Hepatocyte (in vitro differentiated cells): ENCODE results near the gene XYLT1. TPM values are rescaled to one million over a fixed set of nuclear protein-coding genes. Genes with fewer than 3 reads are reported as not detected.
"Not testable (repeated sequence)": the region's sequence is repeated elsewhere in the genome, so short reads cannot be mapped to it uniquely, and the experiment has no call there.

Source experiments
- DNase-seq: peaks from one replicate; pipeline ENCODE4 v3.0.0-alpha.2; 2016; ENCODE audit warnings: low spot score
- H2AFZ ChIP-seq: fragments of 200-600 bp; sonication (generic); 2 replicates; pipeline ENCODE4 v1.6.0; 2016; ENCODE audit warnings: antibody characterized with exemption, mild to moderate bottlenecking
- H3K27ac ChIP-seq: fragments of 200-600 bp; sonication (generic); 2 replicates; pipeline ENCODE4 v1.5.1; 2016; ENCODE audit warnings: mild to moderate bottlenecking
- H3K27me3 ChIP-seq: fragments of 200-600 bp; sonication (generic); 2 replicates; pipeline ENCODE4 v1.6.1; 2016
- H3K36me3 ChIP-seq: fragments of 200-600 bp; sonication (generic); replicated peaks from 2 replicates; pipeline ENCODE4 v1.5.1; 2016; ENCODE audit warnings: low read depth; ENCODE audit not compliant: insufficient read depth
- H3K4me1 ChIP-seq: fragments of 200-600 bp; sonication (generic); 2 replicates; pipeline ENCODE4 v1.5.1; 2016; ENCODE audit warnings: mild to moderate bottlenecking, moderate library complexity; ENCODE audit not compliant: insufficient read depth
- H3K4me2 ChIP-seq: fragments of 200-600 bp; sonication (generic); 2 replicates; pipeline ENCODE4 v1.6.0; 2016
- H3K4me3 ChIP-seq: fragments of 200-600 bp; sonication (generic); 2 replicates; pipeline ENCODE4 v1.5.1; 2016; ENCODE audit warnings: mild to moderate bottlenecking
- H3K79me2 ChIP-seq: fragments of 200-600 bp; sonication (generic); 2 replicates; pipeline ENCODE4 v1.6.0; 2017; ENCODE audit warnings: mild to moderate bottlenecking
- H3K9me2 ChIP-seq: fragments of 200-600 bp; sonication (generic); replicated peaks from 2 replicates; pipeline ENCODE4 v1.6.0; 2017; ENCODE audit warnings: mild to moderate bottlenecking; ENCODE audit not compliant: insufficient read depth
- H3K9me3 ChIP-seq: fragments of 200-600 bp; sonication (generic); 2 replicates; pipeline ENCODE4 v1.5.1; 2016; ENCODE audit warnings: low read depth, mild to moderate bottlenecking
- H4K20me1 ChIP-seq: fragments of 200-600 bp; sonication (generic); 2 replicates; pipeline ENCODE4 v1.6.0; 2016; ENCODE audit warnings: mild to moderate bottlenecking; ENCODE audit not compliant: insufficient read depth, poor library complexity, severe bottlenecking
- CTCF ChIP-seq: fragments of 200-600 bp; sonication (generic); IDR thresholded peaks from 2 replicates; pipeline ENCODE4 v1.5.1; 2016; ENCODE audit warnings: antibody characterized with exemption, mild to moderate bottlenecking; ENCODE audit not compliant: poor library complexity
- EZH2 ChIP-seq: fragments of 200-600 bp; sonication (generic); IDR thresholded peaks from 2 replicates; pipeline ENCODE4 v1.6.1; 2016; ENCODE audit warnings: antibody characterized with exemption, mild to moderate bottlenecking, borderline replicate concordance
- EZH2phosphoT487 ChIP-seq: fragments of 200-600 bp; sonication (generic); IDR thresholded peaks from one replicate; pipeline ENCODE4 v1.6.1; 2018; ENCODE audit warnings: antibody characterized with exemption, mild to moderate bottlenecking, low read depth, moderate library complexity; ENCODE audit not compliant: unreplicated experiment, severe bottlenecking
- WGBS: methylation state at CpG from one replicate; pipeline ENCODE4 v1.1.6; 2016; ENCODE audit warnings: low lambda C conversion rate; ENCODE audit errors: missing lambda C conversion rate; 5-methylcytosine and 5-hydroxymethylcytosine counted together
- polyA plus RNA-seq: library from polyadenylated mRNA; unstranded; fragments of >200 nt; fragmentation: Nextera tagmentation; extraction: Ambion mirVana; gene quantifications from 2 replicates; pipeline ENCODE4 v1.2.1, GENCODE V29; 2016
- total RNA-seq: library from RNA; depleted of rRNA; stranded (reverse); fragments of >200 nt; gene quantifications from 2 replicates; pipeline ENCODE4 v1.2.3, GENCODE V29; 2014

Gene XYLT1
- total and polyA plus RNA-seq, 2 experiments from 2014 or later, result 6.9 to 13.7 TPM

- Histone ChIP-seq H4K20me1 (peaks cover 4% of the 10 kb centered on the region), H3K4me2 (no peak overlapping the region), H3K4me1 (no peaks in the 10 kb centered on the region), H3K27me3 (no peaks in the 10 kb centered on the region), H3K27ac (no peak overlapping the region), H3K79me2 (no peaks in the 10 kb centered on the region), H2AFZ (no peak overlapping the region), H3K4me3 (no peak overlapping the region), H3K9me3 (no peaks in the 10 kb centered on the region), H3K36me3 (no peaks in the 10 kb centered on the region), H3K9me2 (no peaks in the 10 kb centered on the region)
- WGBS, result 92% methylated on average over 8 of the region's 8 CpGs
- no peak for DNase-seq
- no peak for TF ChIP-seq EZH2
- no peak for TF ChIP-seq CTCF
- TF ChIP-seq EZH2phosphoT487, result no peak
Observed at GRCh38 chr16:17336530-17336900, 134.2 kb downstream of the XYLT1 start.

GRCh38 chr16:17335826-17336529, 134.8 kb downstream of the XYLT1 start:
- Histone ChIP-seq H4K20me1 (peaks cover 2% of the 10 kb centered on the region), H3K4me1 (no peaks in the 10 kb centered on the region), H3K4me2 (no peak overlapping the region), H3K79me2 (no peaks in the 10 kb centered on the region), H3K36me3 (no peaks in the 10 kb centered on the region), H3K9me3 (no peaks in the 10 kb centered on the region), H3K27me3 (no peaks in the 10 kb centered on the region), H3K9me2 (no peaks in the 10 kb centered on the region), H3K27ac (no peak overlapping the region), H2AFZ (no peak overlapping the region), H3K4me3 (no peak overlapping the region)
- WGBS, result 74% methylated on average over 11 of the region's 11 CpGs
- no peak for DNase-seq
- TF ChIP-seq EZH2phosphoT487, result no peak
- no peak for TF ChIP-seq CTCF
- no peak for TF ChIP-seq EZH2

- H3K79me2 ChIP-seq, H3K4me2 ChIP-seq, H4K20me1 ChIP-seq, H3K27ac ChIP-seq, H2AFZ ChIP-seq, H3K4me3 ChIP-seq, H3K9me3 ChIP-seq, H3K4me1 ChIP-seq, H3K27me3 ChIP-seq, H3K36me3 ChIP-seq, DNase-seq, H3K9me2 ChIP-seq: not testable (repeated sequence)
- 83% methylated on average over 10 of the region's 10 CpGs for WGBS
Observed at GRCh38 chr16:17335406-17335805, 135.4 kb downstream of the XYLT1 start.

GRCh38 chr16:17334096-17334495, 136.7 kb downstream of the XYLT1 start:
- 72% methylated on average over 5 of the region's 5 CpGs for WGBS
- Histone ChIP-seq H3K9me2 (no peaks in the 10 kb centered on the region), H3K4me1 (peaks cover 8% of the 10 kb centered on the region), H3K4me2 (no peak overlapping the region), H3K36me3 (no peaks in the 10 kb centered on the region), H2AFZ (no peak overlapping the region), H4K20me1 (no peaks in the 10 kb centered on the region), H3K27me3 (no peaks in the 10 kb centered on the region), H3K27ac (no peak overlapping the region), H3K79me2 (no peaks in the 10 kb centered on the region), H3K9me3 (no peaks in the 10 kb centered on the region), H3K4me3 (no peak overlapping the region)
- DNase-seq, result no peak
- TF ChIP-seq EZH2phosphoT487 (no peak), CTCF (no peak), EZH2 (no peak)
